Loucy (cell line): ENCODE measurements around the gene KLC1.

Experiments used
- H2AFZ ChIP-seq: fragments of 200-600 bp; sonication (generic); 2 replicates; pipeline ENCODE4 v1.6.0; 2016; ENCODE audit warnings: antibody characterized with exemption, mild to moderate bottlenecking, low read length, moderate library complexity
- H3F3A ChIP-seq: fragments of 200-600 bp; 2 replicates; pipeline ENCODE4 v1.6.0; 2016; ENCODE audit warnings: antibody characterized with exemption, low read depth, mild to moderate bottlenecking
- H3K27me3 ChIP-seq: fragments of 200-600 bp; sonication (generic); 2 replicates; pipeline ENCODE4 v1.6.1; 2014; ENCODE audit warnings: low read length, mild to moderate bottlenecking; ENCODE audit not compliant: insufficient read depth, poor library complexity, severe bottlenecking
- H3K36me3 ChIP-seq: fragments of 200-600 bp; sonication (generic); 2 replicates; pipeline ENCODE4 v1.6.1; 2016; ENCODE audit warnings: low read length; ENCODE audit not compliant: insufficient read depth
- H3K4me1 ChIP-seq: fragments of 200-600 bp; sonication (generic); 2 replicates; pipeline ENCODE4 v1.5.1; 2014; ENCODE audit warnings: low read length, mild to moderate bottlenecking; ENCODE audit not compliant: insufficient read depth, poor library complexity, severe bottlenecking
- H3K4me2 ChIP-seq: fragments of 200-600 bp; sonication (generic); 2 replicates; pipeline ENCODE4 v1.6.0; 2014; ENCODE audit warnings: antibody characterized with exemption, low read length, low read depth, mild to moderate bottlenecking; ENCODE audit not compliant: poor library complexity, severe bottlenecking
- H3K4me3 ChIP-seq: fragments of 200-600 bp; sonication (generic); 2 replicates; pipeline ENCODE4 v1.5.1; 2014; ENCODE audit warnings: low read length, mild to moderate bottlenecking, mixed read lengths; ENCODE audit not compliant: poor library complexity, severe bottlenecking
- H3K79me2 ChIP-seq: fragments of 200-600 bp; sonication (generic); 2 replicates; pipeline ENCODE4 v1.6.1; 2014; ENCODE audit warnings: low read length; ENCODE audit not compliant: insufficient read depth
- H3K9ac ChIP-seq: fragments of 200-600 bp; sonication (generic); 2 replicates; pipeline ENCODE4 v1.6.0; 2014; ENCODE audit warnings: mild to moderate bottlenecking, low read depth, low read length, moderate library complexity; ENCODE audit not compliant: poor library complexity, severe bottlenecking
- H3K9me2 ChIP-seq: fragments of 200-600 bp; sonication (generic); replicated peaks from 2 replicates; pipeline ENCODE4 v1.6.1; 2016; ENCODE audit warnings: low read depth, low read length, mixed read lengths
- H3K9me3 ChIP-seq: fragments of 200-600 bp; sonication (generic); 2 replicates; pipeline ENCODE4 v1.6.1; 2014; ENCODE audit warnings: mild to moderate bottlenecking, antibody characterized with exemption, low read length, low read depth; ENCODE audit not compliant: insufficient read depth
- H4K20me1 ChIP-seq: fragments of 200-600 bp; sonication (generic); 2 replicates; pipeline ENCODE4 v1.6.0; 2014; ENCODE audit warnings: antibody characterized with exemption, low read length, mild to moderate bottlenecking; ENCODE audit not compliant: insufficient read depth, poor library complexity, severe bottlenecking
- EZH2phosphoT487 ChIP-seq: fragments of 200-600 bp; IDR thresholded peaks from 2 replicates; pipeline ENCODE4 v1.6.1; 2018; ENCODE audit warnings: antibody characterized with exemption, mild to moderate bottlenecking, moderate library complexity, borderline replicate concordance
- TF ChIP-seq, protein P1 (sequence below): fragments of 200-600 bp; sonication (generic); conservative IDR thresholded peaks from 2 replicates; pipeline ENCODE4 v1.5.1; 2014; ENCODE audit warnings: mild to moderate bottlenecking, antibody characterized with exemption, low read length

KLC1 gene

DNA sequence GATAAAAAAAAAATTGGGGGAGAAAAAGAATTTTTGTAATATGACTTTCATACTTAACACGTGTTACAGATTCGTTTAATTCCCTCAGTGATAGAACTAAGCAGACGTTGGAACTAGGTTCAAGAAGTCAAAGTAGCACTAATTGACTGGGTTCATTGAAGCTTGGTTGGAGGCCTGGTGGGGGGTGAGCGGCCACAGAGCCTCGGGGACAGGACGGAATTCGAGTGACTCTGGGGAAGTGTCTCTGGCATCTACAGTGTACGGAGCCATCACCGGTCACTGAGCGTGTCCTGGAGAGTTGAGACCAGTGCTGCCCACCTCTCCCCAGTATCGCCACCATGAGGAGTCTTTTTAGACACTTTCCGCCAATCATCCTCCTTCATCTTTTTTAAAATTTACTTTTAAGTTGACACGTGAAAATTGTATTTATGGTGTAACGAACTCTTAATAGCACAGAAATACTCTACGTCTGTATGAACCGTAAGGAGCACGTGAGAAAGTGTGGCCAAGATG lies 87.9 kb downstream of the KLC1 start:
- TF ChIP-seq, protein P1, sequence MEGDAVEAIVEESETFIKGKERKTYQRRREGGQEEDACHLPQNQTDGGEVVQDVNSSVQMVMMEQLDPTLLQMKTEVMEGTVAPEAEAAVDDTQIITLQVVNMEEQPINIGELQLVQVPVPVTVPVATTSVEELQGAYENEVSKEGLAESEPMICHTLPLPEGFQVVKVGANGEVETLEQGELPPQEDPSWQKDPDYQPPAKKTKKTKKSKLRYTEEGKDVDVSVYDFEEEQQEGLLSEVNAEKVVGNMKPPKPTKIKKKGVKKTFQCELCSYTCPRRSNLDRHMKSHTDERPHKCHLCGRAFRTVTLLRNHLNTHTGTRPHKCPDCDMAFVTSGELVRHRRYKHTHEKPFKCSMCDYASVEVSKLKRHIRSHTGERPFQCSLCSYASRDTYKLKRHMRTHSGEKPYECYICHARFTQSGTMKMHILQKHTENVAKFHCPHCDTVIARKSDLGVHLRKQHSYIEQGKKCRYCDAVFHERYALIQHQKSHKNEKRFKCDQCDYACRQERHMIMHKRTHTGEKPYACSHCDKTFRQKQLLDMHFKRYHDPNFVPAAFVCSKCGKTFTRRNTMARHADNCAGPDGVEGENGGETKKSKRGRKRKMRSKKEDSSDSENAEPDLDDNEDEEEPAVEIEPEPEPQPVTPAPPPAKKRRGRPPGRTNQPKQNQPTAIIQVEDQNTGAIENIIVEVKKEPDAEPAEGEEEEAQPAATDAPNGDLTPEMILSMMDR = no peak
- no peak for TF ChIP-seq EZH2phosphoT487
- Histone ChIP-seq H3K4me2 (peak overlapping the region; percentile 77), H3F3A (no peaks in the 10 kb centered on the region), H3K9me3 (no peaks in the 10 kb centered on the region), H3K79me2 (peaks cover 43% of the 10 kb centered on the region), H3K27me3 (no peaks in the 10 kb centered on the region), H3K4me1 (peaks cover 12% of the 10 kb centered on the region), H2AFZ (no peak overlapping the region), H3K4me3 (peak overlapping the region; percentile 76), H3K36me3 (no peaks in the 10 kb centered on the region), H3K9ac (peak overlapping the region; percentile 74), H4K20me1 (peaks cover 9% of the 10 kb centered on the region), H3K9me2 (no peaks in the 10 kb centered on the region)

DNA sequence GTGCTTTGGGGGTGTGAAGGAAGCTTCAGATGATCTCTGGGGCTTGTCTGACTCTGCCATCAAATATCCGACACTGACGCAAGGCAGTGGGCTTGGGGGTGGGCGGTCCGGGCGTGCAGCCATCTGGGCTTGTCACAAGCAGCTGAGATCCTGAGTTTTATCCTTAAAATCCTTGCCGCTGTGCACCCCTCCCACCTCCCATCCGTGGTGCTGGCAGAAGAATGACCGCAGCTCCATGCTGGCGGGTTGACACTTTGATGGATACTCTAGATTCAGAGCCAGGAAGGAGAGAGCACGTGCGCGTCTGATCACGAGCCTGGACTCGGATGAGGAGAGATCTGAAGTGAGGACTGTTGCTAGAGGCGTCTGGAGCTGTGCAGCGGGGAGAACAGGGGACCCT lies 89.6 kb downstream of the KLC1 start:
- TF ChIP-seq, protein P1 = no peak
- no peak for TF ChIP-seq EZH2phosphoT487
- peaks cover 9% of the 10 kb centered on the region for H4K20me1 ChIP-seq
- no peak overlapping the region for H2AFZ ChIP-seq
- peaks cover 8% of the 10 kb centered on the region for H3K4me1 ChIP-seq
- no peaks in the 10 kb centered on the region for H3K9me3 ChIP-seq
- no peaks in the 10 kb centered on the region for H3K9me2 ChIP-seq
- no peak overlapping the region for H3K9ac ChIP-seq
- no peaks in the 10 kb centered on the region for H3K27me3 ChIP-seq
- H3K36me3 ChIP-seq = no peaks in the 10 kb centered on the region
- no peak overlapping the region for H3K4me2 ChIP-seq
- H3K4me3 ChIP-seq = no peak overlapping the region
- H3F3A ChIP-seq = no peaks in the 10 kb centered on the region
- peaks cover 36% of the 10 kb centered on the region for H3K79me2 ChIP-seq

DNA sequence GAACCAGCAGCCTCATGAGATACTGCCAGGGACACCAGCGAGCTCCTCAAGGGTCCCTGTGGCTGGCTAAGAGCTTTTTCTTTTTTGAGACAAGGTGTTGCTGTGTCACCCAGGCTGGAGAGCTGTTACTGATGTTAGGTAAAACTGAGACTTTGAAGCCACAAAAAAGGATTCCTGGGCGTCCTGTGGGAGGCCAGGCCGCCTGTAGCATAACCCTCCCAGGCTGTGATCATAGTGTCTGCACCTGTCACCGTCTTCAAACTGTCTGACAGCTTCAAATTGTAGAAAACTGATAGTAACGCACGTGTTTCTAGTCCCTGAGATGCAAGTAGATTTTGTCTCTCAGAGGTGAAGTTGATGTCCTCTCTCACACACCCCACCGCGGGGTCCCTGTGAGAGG lies 90.7 kb downstream of the KLC1 start:
- no peaks in the 10 kb centered on the region for H3K9me3 ChIP-seq
- H3K4me3 ChIP-seq = no peak overlapping the region
- no peak overlapping the region for H3K4me2 ChIP-seq
- H2AFZ ChIP-seq = no peak overlapping the region
- no peaks in the 10 kb centered on the region for H3K4me1 ChIP-seq
- no peak overlapping the region for H3K9ac ChIP-seq
- H3K9me2 ChIP-seq = no peaks in the 10 kb centered on the region
- no peak for TF ChIP-seq EZH2phosphoT487
- TF ChIP-seq, protein P1 = no peak
- H3K79me2 ChIP-seq = peaks cover 24% of the 10 kb centered on the region
- H3K27me3 ChIP-seq = no peaks in the 10 kb centered on the region
- H3K36me3 ChIP-seq = no peaks in the 10 kb centered on the region
- H3F3A ChIP-seq = no peaks in the 10 kb centered on the region
- peaks cover 4% of the 10 kb centered on the region for H4K20me1 ChIP-seq
